Measurements from ENCODE around the gene IQGAP1.

IQGAP1 gene

GRCh38 chr15:90423801-90424319 lies 35.8 kb downstream of the IQGAP1 start:
- no peak for DNase-seq (ENCODE audit: extremely low read depth, insufficient read length)
- Histone ChIP-seq H3K36me3 (ENCODE audit: control insufficient read depth, insufficient read depth, low read length) (peaks cover 2% of the 10 kb centered on the region), H3K4me3 (replicated peaks; ENCODE audit: low read depth, low read length) (no peak overlapping the region), H3K27me3 (replicated peaks; ENCODE audit: control insufficient read depth, insufficient read depth, low read length) (no peaks in the 10 kb centered on the region)
- TF ChIP-seq CTCF (IDR thresholded peaks at IDR 0.05; ENCODE audit: insufficient read depth, low read length, poor library complexity, severe bottlenecking): no peak

- TF ChIP-seq CTCF (IDR thresholded peaks at IDR 0.05; ENCODE audit: insufficient read depth, low read length, poor library complexity, severe bottlenecking): no peak
- no peak overlapping the region for H3K4me3 ChIP-seq (replicated peaks; ENCODE audit: low read depth, low read length)
- no peak for DNase-seq (ENCODE audit: extremely low read depth, insufficient read length)
- peaks cover 2% of the 10 kb centered on the region for H3K36me3 ChIP-seq (ENCODE audit: control insufficient read depth, insufficient read depth, low read length)
- no peaks in the 10 kb centered on the region for H3K27me3 ChIP-seq (replicated peaks; ENCODE audit: control insufficient read depth, insufficient read depth, low read length)
These were observed 37.8 kb downstream of the IQGAP1 start for GRCh38 chr15:90425726-90426346.

- DNase-seq (ENCODE audit: extremely low read depth, insufficient read length): no peak
- H3K36me3 ChIP-seq (ENCODE audit: control insufficient read depth, insufficient read depth, low read length): peaks cover 2% of the 10 kb centered on the region
- no peak overlapping the region for H3K4me3 ChIP-seq (replicated peaks; ENCODE audit: low read depth, low read length)
- no peaks in the 10 kb centered on the region for H3K27me3 ChIP-seq (replicated peaks; ENCODE audit: control insufficient read depth, insufficient read depth, low read length)
- TF ChIP-seq CTCF (IDR thresholded peaks at IDR 0.05; ENCODE audit: insufficient read depth, low read length, poor library complexity, severe bottlenecking): no peak
These were observed 39.1 kb downstream of the IQGAP1 start for GRCh38 chr15:90427185-90427584.

- no peak overlapping the region for H3K4me3 ChIP-seq (replicated peaks; ENCODE audit: low read depth, low read length)
- peaks cover 4% of the 10 kb centered on the region for H3K36me3 ChIP-seq (ENCODE audit: control insufficient read depth, insufficient read depth, low read length)
- no peak for DNase-seq (ENCODE audit: extremely low read depth, insufficient read length)
- no peak for TF ChIP-seq CTCF (IDR thresholded peaks at IDR 0.05; ENCODE audit: insufficient read depth, low read length, poor library complexity, severe bottlenecking)
- H3K27me3 ChIP-seq (replicated peaks; ENCODE audit: control insufficient read depth, insufficient read depth, low read length): no peaks in the 10 kb centered on the region
These were observed 44.2 kb downstream of the IQGAP1 start for GRCh38 chr15:90432253-90432652.

GRCh38 chr15:90435652-90436337 lies 47.8 kb downstream of the IQGAP1 start:
- H3K36me3 ChIP-seq (ENCODE audit: control insufficient read depth, insufficient read depth, low read length): peaks cover 4% of the 10 kb centered on the region

More at GRCh38 chr15:90435652-90436337, 47.8 kb downstream of the IQGAP1 start:
- Histone ChIP-seq H3K4me3 (replicated peaks; ENCODE audit: low read depth, low read length) (no peak overlapping the region), H3K27me3 (replicated peaks; ENCODE audit: control insufficient read depth, insufficient read depth, low read length) (no peaks in the 10 kb centered on the region)
- no peak for TF ChIP-seq CTCF (IDR thresholded peaks at IDR 0.05; ENCODE audit: insufficient read depth, low read length, poor library complexity, severe bottlenecking)
- DNase-seq (ENCODE audit: extremely low read depth, insufficient read length): no peak
